H7 (cell line): ENCODE data around the gene USH1C. TPM values are rescaled to one million over a fixed set of nuclear protein-coding genes. Genes with fewer than 3 reads are reported as not detected.
A peak's percentile ranks its signal among the peaks of the same experiment; 100 is the strongest.

Experiments
- DNase-seq: peaks from one replicate; pipeline ENCODE4 v3.0.0; 2012
- H3K27me3 ChIP-seq: 2 replicates; pipeline ENCODE4 v1.6.0; 2011; ENCODE audit warnings: mild to moderate bottlenecking, low read length; ENCODE audit not compliant: control insufficient read depth, insufficient read depth
- H3K36me3 ChIP-seq: replicated peaks from 2 replicates; pipeline ENCODE4 v1.5.1; 2011; ENCODE audit warnings: low read length; ENCODE audit not compliant: control insufficient read depth, insufficient read depth
- H3K4me3 ChIP-seq: 2 replicates; pipeline ENCODE4 v1.5.1; 2011; ENCODE audit warnings: low read depth, mild to moderate bottlenecking, control low read depth, low read length, moderate library complexity; ENCODE audit not compliant: insufficient read depth
- total RNA-seq: library from RNA; depleted of rRNA; stranded (reverse); fragments of >200 nt; shearing (Covaris generic); gene quantifications from 2 replicates; pipeline ENCODE4 v1.2.3, GENCODE V29; 2014

The USH1C gene
- total RNA-seq, 1 experiment from 2014 or later, result 0.55 TPM

DNA sequence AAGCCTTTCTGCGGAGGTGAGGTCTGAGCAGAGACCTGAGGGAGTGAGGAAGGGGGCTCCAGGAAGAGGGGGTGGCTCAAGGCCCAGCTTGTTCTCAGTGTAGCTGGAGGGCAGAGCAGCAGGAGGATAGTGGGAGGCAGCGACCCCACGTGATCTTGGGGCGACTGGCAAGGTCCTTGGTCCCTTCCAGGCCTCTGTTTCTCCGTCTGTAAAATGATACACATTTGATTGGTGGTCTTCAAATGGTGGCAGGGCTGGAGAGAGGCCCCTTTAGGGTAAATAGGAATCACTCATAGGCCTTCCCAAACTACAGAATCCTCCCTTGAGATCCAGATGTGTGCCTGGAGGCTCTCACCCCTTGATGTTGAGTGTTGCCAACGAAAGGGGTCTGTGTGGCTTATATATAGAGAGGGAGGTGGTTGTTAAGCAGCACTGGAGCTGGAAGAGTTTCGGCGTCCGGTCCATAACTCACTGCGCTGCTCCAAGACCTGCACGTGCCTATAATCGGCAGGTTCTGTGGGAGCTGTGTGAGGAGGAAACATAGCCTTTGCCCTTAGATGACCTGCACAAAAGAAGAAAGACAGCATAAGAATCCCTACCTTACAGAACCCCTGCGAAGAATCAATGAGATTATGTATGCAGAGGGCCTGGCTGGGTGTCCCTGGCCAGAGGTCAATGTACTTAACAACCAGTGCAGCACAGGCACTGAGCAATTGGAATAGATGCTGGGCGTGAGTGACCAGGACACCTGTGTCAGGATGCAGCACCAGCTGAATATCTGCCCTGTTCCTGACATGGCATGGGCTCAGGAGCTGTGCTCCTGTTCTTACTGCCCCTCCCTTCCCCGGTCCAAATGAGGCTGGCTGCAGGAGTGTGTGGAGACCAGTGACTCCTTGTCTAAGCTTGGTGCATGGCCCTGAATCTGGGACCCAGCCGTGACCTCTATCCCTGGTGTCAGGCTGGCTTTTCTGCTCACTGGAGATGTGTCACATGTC is 31.5 kb upstream of the USH1C start:
- no peak overlapping the region for H3K4me3 ChIP-seq
- H3K36me3 ChIP-seq, result no peaks in the 10 kb centered on the region
- DNase-seq, result no peak
- H3K27me3 ChIP-seq, result no peaks in the 10 kb centered on the region; the same call in 1 of the 2 replicates

DNA sequence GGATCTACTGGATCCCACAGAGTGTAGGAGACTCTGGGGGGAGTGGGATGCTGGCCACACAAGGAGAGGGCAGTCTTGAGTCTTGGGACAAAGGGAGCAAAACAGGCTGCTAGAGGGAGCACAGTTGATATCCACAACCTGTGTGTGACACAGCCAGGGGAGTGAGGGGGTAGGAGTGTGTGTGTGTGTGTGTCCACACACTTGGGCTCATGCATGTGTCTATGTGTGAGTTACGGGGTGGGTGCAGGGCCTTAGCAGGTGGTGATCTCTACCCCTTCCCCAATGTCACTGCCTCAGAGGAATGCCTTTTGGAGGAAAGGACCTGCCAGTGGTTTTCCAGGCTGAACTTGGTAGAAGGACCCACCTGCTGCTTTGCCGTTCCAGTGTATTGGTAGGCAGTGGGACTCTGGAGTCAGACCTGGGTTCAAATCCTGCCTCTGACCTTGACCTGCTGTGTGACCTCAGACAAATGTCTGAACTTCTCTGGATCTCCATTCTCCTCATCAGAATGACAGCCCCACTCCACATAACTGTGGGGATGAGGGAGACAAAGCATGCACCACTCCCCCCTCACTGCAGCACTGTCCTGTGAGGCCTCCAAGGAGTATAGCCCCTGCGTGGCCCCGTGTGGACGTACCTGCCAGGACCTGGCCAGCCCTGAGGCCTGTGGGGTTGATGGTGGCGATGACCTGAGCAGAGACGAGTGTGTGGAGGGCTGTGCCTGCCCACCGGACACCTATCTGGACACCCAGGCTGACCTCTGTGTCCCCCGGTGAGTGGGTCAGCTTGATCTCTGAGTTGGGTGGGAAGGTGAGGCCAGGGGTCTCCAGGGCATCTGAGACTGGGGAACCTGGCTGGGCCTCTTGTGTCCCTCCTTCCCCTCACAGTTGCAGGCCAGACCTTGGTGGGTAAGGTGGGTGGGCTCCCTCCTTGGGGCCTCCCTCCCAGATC is 30.2 kb upstream of the USH1C start:
- no peak overlapping the region for H3K4me3 ChIP-seq
- DNase-seq, result no peak
- no peaks in the 10 kb centered on the region; the same call in 1 of the 2 replicates for H3K27me3 ChIP-seq
- H3K36me3 ChIP-seq, result no peaks in the 10 kb centered on the region

DNA sequence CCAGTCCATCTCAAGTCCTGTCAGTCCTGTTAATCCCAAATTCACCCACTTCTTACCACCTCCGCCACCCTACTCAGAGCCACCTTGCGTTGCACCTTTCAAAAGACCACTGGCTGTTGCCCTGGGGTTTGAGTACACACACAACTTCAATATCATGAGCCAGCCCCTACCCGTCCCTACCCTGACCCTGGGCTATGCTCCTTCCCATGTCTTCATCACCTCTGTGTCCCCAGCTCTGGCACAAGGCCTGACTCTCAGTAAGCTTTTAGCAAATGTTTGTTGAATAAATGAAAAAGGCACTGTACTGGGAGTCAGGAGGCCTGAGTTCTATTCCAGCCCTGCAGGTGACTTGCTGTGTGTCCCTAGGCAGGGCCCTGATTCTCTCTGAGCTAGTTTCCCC is 29.3 kb upstream of the USH1C start:
- Histone ChIP-seq H3K4me3 (no peak overlapping the region), H3K27me3 (no peaks in the 10 kb centered on the region; the same call in 1 of the 2 replicates), H3K36me3 (no peaks in the 10 kb centered on the region)
- no peak for DNase-seq

GRCh38 chr11:17572791-17573460 is 28.7 kb upstream of the USH1C start:
- no peak overlapping the region for H3K4me3 ChIP-seq
- no peaks in the 10 kb centered on the region for H3K36me3 ChIP-seq
- peak; percentile 30 for DNase-seq
- H3K27me3 ChIP-seq, result no peaks in the 10 kb centered on the region; the same call in 1 of the 2 replicates

DNA sequence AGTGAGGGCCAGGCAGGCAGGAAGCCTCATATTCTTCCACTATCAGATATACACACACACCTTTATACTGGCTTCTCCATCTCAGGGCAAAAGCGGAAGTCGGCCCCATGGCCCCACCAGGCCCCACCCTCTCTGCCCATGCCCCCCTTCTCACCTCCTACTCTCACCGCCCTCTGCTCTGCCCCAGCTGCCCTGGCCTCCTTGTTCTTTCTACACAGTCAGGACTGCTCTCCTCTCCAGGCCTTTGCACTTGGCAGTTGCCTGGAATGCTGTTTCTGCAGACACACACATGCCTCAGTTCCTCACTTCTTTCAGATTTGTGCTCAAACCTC is 28.1 kb upstream of the USH1C start:
- Histone ChIP-seq H3K4me3 (no peak overlapping the region), H3K27me3 (no peaks in the 10 kb centered on the region; the same call in 1 of the 2 replicates), H3K36me3 (no peaks in the 10 kb centered on the region)
- peak; percentile 25 for DNase-seq

- peak; percentile 30 for DNase-seq
- no peaks in the 10 kb centered on the region for H3K36me3 ChIP-seq
- no peak overlapping the region for H3K4me3 ChIP-seq
- no peaks in the 10 kb centered on the region for H3K27me3 ChIP-seq
These were observed 27.5 kb upstream of the USH1C start for GRCh38 chr11:17571431-17572358.

DNA sequence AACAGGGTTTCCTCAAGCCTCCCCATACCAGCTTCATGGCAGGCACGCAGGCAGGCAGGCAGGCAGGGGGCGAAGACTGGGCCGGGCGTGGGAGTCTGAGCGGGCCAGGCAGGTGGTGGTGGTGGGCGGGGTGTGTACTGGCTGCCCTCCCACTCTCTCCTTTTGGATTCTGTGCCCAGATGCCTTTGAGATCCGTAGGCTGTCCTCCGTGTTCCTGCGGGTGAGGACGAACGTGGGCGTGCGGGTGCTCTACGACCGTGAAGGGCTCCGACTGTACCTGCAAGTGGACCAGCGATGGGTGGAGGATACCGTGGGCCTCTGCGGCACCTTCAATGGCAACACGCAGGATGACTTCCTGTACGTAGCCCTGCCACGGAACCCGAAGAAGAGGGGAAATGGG is 25.8 kb upstream of the USH1C start:
- Histone ChIP-seq H3K36me3 (no peaks in the 10 kb centered on the region), H3K4me3 (no peak overlapping the region), H3K27me3 (no peaks in the 10 kb centered on the region)
- DNase-seq, result no peak

- Histone ChIP-seq H3K4me3 (no peak overlapping the region), H3K36me3 (no peaks in the 10 kb centered on the region), H3K27me3 (no peaks in the 10 kb centered on the region)
- no peak for DNase-seq
These were observed 24.7 kb upstream of the USH1C start for GRCh38 chr11:17568944-17569343.

DNA sequence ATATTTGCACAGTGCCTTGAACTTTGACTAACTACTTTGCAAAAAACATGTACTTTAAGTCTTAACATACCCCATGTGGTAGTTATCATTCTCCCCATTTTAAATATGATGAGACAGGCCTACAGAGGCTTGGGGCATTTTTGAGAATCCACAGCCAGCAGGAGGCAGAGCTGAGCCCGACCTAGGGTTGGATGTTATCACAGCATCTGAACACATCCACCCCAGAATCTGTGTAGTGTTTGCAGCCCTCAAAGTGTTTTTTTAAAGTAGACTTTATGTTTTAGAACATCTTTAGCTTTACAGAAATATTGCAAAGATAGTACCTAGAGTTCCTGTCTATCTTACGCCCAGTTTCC is 20.4 kb upstream of the USH1C start:
- Histone ChIP-seq H3K36me3 (no peaks in the 10 kb centered on the region), H3K27me3 (no peaks in the 10 kb centered on the region), H3K4me3 (no peak overlapping the region)
- DNase-seq, result peak; percentile 72

GRCh38 chr11:17563961-17564686 is 19.9 kb upstream of the USH1C start:
- H3K36me3 ChIP-seq, result no peaks in the 10 kb centered on the region
- no peak overlapping the region for H3K4me3 ChIP-seq
- H3K27me3 ChIP-seq, result no peaks in the 10 kb centered on the region; the same call in 1 of the 2 replicates
- DNase-seq, result no peak

- H3K27me3 ChIP-seq, result no peaks in the 10 kb centered on the region; the same call in 1 of the 2 replicates
- peak; percentile 75 for DNase-seq
These were observed 19.0 kb upstream of the USH1C start for GRCh38 chr11:17563231-17563646.

GRCh38 chr11:17561526-17561925 is 17.3 kb upstream of the USH1C start:
- Histone ChIP-seq H3K4me3 (no peak overlapping the region), H3K27me3 (no peaks in the 10 kb centered on the region; the same call in 1 of the 2 replicates), H3K36me3 (no peaks in the 10 kb centered on the region)
- DNase-seq, result no peak

More at GRCh38 chr11:17563231-17563646, 19.0 kb upstream of the USH1C start:
- no peaks in the 10 kb centered on the region for H3K36me3 ChIP-seq
- H3K4me3 ChIP-seq, result no peak overlapping the region

GRCh38 chr11:17561111-17561415 is 16.8 kb upstream of the USH1C start:
- DNase-seq, result no peak
- Histone ChIP-seq H3K27me3 (no peaks in the 10 kb centered on the region; the same call in 1 of the 2 replicates), H3K4me3 (no peak overlapping the region), H3K36me3 (no peaks in the 10 kb centered on the region)
